GM12878 (cell line): ENCODE data around the gene MVB12B. TPM values are rescaled to one million over a fixed set of nuclear protein-coding genes. Genes with fewer than 3 reads are reported as not detected.

ENCODE experiments used
- ATAC-seq: fragments of 200-7000 bp; cut with Tn5 transposase; 3 replicates; pipeline ENCODE4 v1.9.1; 2020; ENCODE audit warnings: mild to moderate bottlenecking, moderate library complexity
- BruUV-seq: library from RNA; stranded (reverse); fragments of 400-500 nt; replicated peaks from 2 replicates; lab custom pipeline; 2021; lab: Mats Ljungman, UMichigan
- CTCF ChIA-PET: fragments of 300-600 bp; sonication (Branson Sonifier 250); formaldehyde crosslinking; extraction: SDS; loops from one replicate; lab custom pipeline; 2021; ENCODE audit warnings: inconsistent platforms; lab: Yijun Ruan, JAX
- POLR2A ChIA-PET: fragments of 350-600 bp; formaldehyde crosslinking; extraction: SDS; loops from one replicate; lab custom pipeline; 2021; ENCODE audit warnings: inconsistent platforms; lab: Charles Lee
- RAD21 ChIA-PET: fragments of 300-600 bp; sonication (Branson Sonifier 250); formaldehyde crosslinking; loops from one replicate; lab custom pipeline; 2023; ENCODE audit warnings: antibody characterized with exemption; ENCODE audit not compliant: unreplicated experiment; lab: Charles Lee
- SMC1A ChIA-PET: fragments of 300-600 bp; sonication (Branson Sonifier 250); formaldehyde crosslinking; loops from one replicate; lab custom pipeline; 2023; ENCODE audit not compliant: unreplicated experiment, uncharacterized antibody; lab: Charles Lee
- DNase-seq: peaks from one replicate; pipeline ENCODE4 v3.0.0-alpha.2; 2011; ENCODE audit warnings: low read depth, low spot score
- FAIRE-seq: peaks from 3 replicates; lab custom pipeline; 2011; peaks lifted over from hg19 to GRCh38; lab: Jason Lieb, UNC
- H2AFZ ChIP-seq: 2 replicates; pipeline ENCODE4 v1.6.0; 2011; ENCODE audit warnings: low read depth, low read length, control low read depth; ENCODE audit not compliant: control insufficient read depth
- H3K27ac ChIP-seq: 2 replicates; pipeline ENCODE4 v1.5.1; 2011; ENCODE audit warnings: control low read depth; ENCODE audit not compliant: control insufficient read depth, insufficient read depth
- H3K27me3 ChIP-seq, 2 experiments: replicated peaks in 1 of 2; 2 replicates each; pipeline versions ENCODE4 v1.6.0 to v1.6.1; 2011; ENCODE audit warnings: low read length in 1 of 2; ENCODE audit not compliant: control insufficient read depth in 2 of 2, insufficient read depth in 2 of 2
- H3K36me3 ChIP-seq, 2 experiments: 2 replicates each; pipeline ENCODE4 v1.5.1; 2011; ENCODE audit warnings: low read length in 1 of 2; ENCODE audit not compliant: control insufficient read depth in 2 of 2, insufficient read depth in 2 of 2
- H3K4me1 ChIP-seq: 2 replicates; pipeline ENCODE4 v1.6.1; 2011; ENCODE audit warnings: mild to moderate bottlenecking, low read length, moderate library complexity, mixed read lengths; ENCODE audit not compliant: control insufficient read depth, insufficient read depth
- H3K4me2 ChIP-seq: 2 replicates; pipeline ENCODE4 v1.6.0; 2011; ENCODE audit warnings: control low read depth; ENCODE audit not compliant: control insufficient read depth, insufficient read depth
- H3K4me3 ChIP-seq: fragments of 200-600 bp; sonication (generic); 2 replicates; pipeline ENCODE4 v1.5.1; 2016
- H3K79me2 ChIP-seq: 2 replicates; pipeline ENCODE4 v1.6.0; 2011; ENCODE audit warnings: low read length; ENCODE audit not compliant: control insufficient read depth, insufficient read depth
- H3K9ac ChIP-seq: 2 replicates; pipeline ENCODE4 v1.8.0; 2011; ENCODE audit warnings: low read length, control low read depth, mixed read lengths; ENCODE audit not compliant: control insufficient read depth, insufficient read depth
- H3K9me3 ChIP-seq: replicated peaks from 3 replicates; pipeline ENCODE4 v1.5.1; 2011; ENCODE audit warnings: mild to moderate bottlenecking, low read length; ENCODE audit not compliant: control insufficient read depth, insufficient read depth
- H4K20me1 ChIP-seq: 2 replicates; pipeline ENCODE4 v1.6.0; 2011; ENCODE audit not compliant: control insufficient read depth, insufficient read depth
- JUND ChIP-seq: IDR thresholded peaks from 2 replicates; pipeline ENCODE4 v1.6.1; 2012; ENCODE audit warnings: low read depth, mild to moderate bottlenecking, low read length, improper control_type of control experiment, moderate library complexity
- PML ChIP-seq: IDR thresholded peaks from 2 replicates; pipeline ENCODE4 v1.6.1; 2012; ENCODE audit warnings: low read length, inconsistent platforms
- SUZ12 ChIP-seq: fragments of 200-600 bp; sonication (generic); IDR thresholded peaks from one replicate; pipeline ENCODE4 v1.6.1; 2018; ENCODE audit warnings: antibody characterized with exemption, mild to moderate bottlenecking; ENCODE audit not compliant: unreplicated experiment
- TCF3 ChIP-seq: IDR thresholded peaks from 2 replicates; pipeline ENCODE4 v1.6.1; 2012; ENCODE audit warnings: low read depth, mild to moderate bottlenecking, low read length, borderline replicate concordance; ENCODE audit not compliant: insufficient read depth
- WGBS: methylation state at CpG from one replicate; pipeline ENCODE4 v1.1.6; 2016; ENCODE audit warnings: low lambda C conversion rate; ENCODE audit not compliant: insufficient replicate concordance, insufficient coverage; ENCODE audit errors: missing lambda C conversion rate; 5-methylcytosine and 5-hydroxymethylcytosine counted together
- in situ Hi-C: fragments of 300-500 bp; cut with MboI; formaldehyde crosslinking; loops from 9 replicates; pipeline ENCODE4 v1.14.3; 2018; ENCODE audit warnings: mixed read lengths
- intact Hi-C: fragments of 100-400 bp; cut with micrococcal nuclease; formaldehyde crosslinking; loops from one replicate; pipeline ENCODE4 v1.14.2; 2022; ENCODE audit not compliant: unreplicated experiment
- polyA plus RNA-seq, 11 experiments: library from polyadenylated mRNA; depleted of rRNA in 4 of 11; unstranded in 6 of 11; stranded (reverse) in 5 of 11; fragments of >200 nt; fragmentation: Nextera tagmentation in 4 of 11; fragmentation: Illumina TruSeq in 1 of 11; extraction: Ambion mirVana in 4 of 11; extraction: Trizol in 1 of 11; gene quantifications; 1 replicate in 1 of 11; 2 replicates in 10 of 11; pipeline versions ENCODE4 v1.2.1 to v1.2.3, GENCODE V29; 2011 to 2016; ENCODE audit warnings: inconsistent platforms in 2 of 11, missing spikeins in 2 of 11, low read depth in 1 of 11
- total RNA-seq, 4 experiments: library from RNA; depleted of rRNA in 3 of 4; stranded (reverse); fragments of >200 nt in 3 of 4; fragmentation: Illumina TruSeq in 1 of 4; extraction: Trizol in 1 of 4; gene quantifications; 2 replicates each; pipeline versions ENCODE4 v1.2.1 to v1.2.3, GENCODE V29; 2013 to 2021
- TF ChIP-seq, protein P1 (sequence below): fragments of 450-650 bp; IDR thresholded peaks from 2 replicates; pipeline ENCODE4 v1.6.1; 2018; ENCODE audit warnings: borderline replicate concordance, mild to moderate bottlenecking; ENCODE audit not compliant: partially characterized antibody

Gene MVB12B
- total and polyA plus RNA-seq, 10 of the 15 experiments (the other 5 are each of a cell fraction or from before 2014, with no cell fraction given) = 0.08 TPM; not detected in 9

- no peak for FAIRE-seq
- Histone ChIP-seq H2AFZ (no peak overlapping the region), H3K9ac (no peak overlapping the region), H3K9me3 (no peaks in the 10 kb centered on the region), H3K36me3 (no peaks in the 10 kb centered on the region), H4K20me1 (no peaks in the 10 kb centered on the region), H3K4me3 (no peak overlapping the region), H3K27me3 (peaks cover 4 to 13% of the 10 kb centered on the region in 2 experiments), H3K27ac (no peak overlapping the region), H3K4me2 (no peak overlapping the region), H3K4me1 (no peaks in the 10 kb centered on the region), H3K79me2 (no peaks in the 10 kb centered on the region)
- TF ChIP-seq, protein P1, sequence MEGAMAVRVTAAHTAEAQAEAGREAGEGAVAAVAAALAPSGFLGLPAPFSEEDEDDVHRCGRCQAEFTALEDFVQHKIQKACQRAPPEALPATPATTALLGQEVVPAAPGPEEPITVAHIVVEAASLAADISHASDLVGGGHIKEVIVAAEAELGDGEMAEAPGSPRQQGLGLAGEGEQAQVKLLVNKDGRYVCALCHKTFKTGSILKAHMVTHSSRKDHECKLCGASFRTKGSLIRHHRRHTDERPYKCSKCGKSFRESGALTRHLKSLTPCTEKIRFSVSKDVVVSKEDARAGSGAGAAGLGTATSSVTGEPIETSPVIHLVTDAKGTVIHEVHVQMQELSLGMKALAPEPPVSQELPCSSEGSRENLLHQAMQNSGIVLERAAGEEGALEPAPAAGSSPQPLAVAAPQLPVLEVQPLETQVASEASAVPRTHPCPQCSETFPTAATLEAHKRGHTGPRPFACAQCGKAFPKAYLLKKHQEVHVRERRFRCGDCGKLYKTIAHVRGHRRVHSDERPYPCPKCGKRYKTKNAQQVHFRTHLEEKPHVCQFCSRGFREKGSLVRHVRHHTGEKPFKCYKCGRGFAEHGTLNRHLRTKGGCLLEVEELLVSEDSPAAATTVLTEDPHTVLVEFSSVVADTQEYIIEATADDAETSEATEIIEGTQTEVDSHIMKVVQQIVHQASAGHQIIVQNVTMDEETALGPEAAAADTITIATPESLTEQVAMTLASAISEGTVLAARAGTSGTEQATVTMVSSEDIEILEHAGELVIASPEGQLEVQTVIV = no peak
- TF ChIP-seq SUZ12 = no peak
- no peak for TF ChIP-seq JUND
- no peak for TF ChIP-seq TCF3
- TF ChIP-seq PML = no peak
- SMC1A ChIA-PET = no interaction called here
- RAD21 ChIA-PET = no interaction called here
- CTCF ChIA-PET = no interaction called here
- no TSS peak for BruUV-seq
- 33% methylated on average over 18 of the region's 18 CpGs for WGBS
- ATAC-seq = no peak
- POLR2A ChIA-PET = no interaction called here
- in situ Hi-C loops = no loop called here
- no peak for DNase-seq
- intact Hi-C loops = no loop called here
Observed at GRCh38 chr9:126522612-126523356, 196.2 kb downstream of the MVB12B start.
